ENCODE data around the gene TUT4.

TUT4 gene

GRCh38 chr1:52469108-52469507 is 83.8 kb downstream of the TUT4 start:
- H3K27ac ChIP-seq = no peak overlapping the region
- TF ChIP-seq, protein P1, sequence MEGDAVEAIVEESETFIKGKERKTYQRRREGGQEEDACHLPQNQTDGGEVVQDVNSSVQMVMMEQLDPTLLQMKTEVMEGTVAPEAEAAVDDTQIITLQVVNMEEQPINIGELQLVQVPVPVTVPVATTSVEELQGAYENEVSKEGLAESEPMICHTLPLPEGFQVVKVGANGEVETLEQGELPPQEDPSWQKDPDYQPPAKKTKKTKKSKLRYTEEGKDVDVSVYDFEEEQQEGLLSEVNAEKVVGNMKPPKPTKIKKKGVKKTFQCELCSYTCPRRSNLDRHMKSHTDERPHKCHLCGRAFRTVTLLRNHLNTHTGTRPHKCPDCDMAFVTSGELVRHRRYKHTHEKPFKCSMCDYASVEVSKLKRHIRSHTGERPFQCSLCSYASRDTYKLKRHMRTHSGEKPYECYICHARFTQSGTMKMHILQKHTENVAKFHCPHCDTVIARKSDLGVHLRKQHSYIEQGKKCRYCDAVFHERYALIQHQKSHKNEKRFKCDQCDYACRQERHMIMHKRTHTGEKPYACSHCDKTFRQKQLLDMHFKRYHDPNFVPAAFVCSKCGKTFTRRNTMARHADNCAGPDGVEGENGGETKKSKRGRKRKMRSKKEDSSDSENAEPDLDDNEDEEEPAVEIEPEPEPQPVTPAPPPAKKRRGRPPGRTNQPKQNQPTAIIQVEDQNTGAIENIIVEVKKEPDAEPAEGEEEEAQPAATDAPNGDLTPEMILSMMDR (conservative IDR thresholded peaks at IDR 0.05) = no peak

GRCh38 chr1:52463891-52464290 is 89.0 kb downstream of the TUT4 start:
- TF ChIP-seq, protein P1 (conservative IDR thresholded peaks at IDR 0.05) = no peak
- no peak overlapping the region for H3K27ac ChIP-seq

DNA sequence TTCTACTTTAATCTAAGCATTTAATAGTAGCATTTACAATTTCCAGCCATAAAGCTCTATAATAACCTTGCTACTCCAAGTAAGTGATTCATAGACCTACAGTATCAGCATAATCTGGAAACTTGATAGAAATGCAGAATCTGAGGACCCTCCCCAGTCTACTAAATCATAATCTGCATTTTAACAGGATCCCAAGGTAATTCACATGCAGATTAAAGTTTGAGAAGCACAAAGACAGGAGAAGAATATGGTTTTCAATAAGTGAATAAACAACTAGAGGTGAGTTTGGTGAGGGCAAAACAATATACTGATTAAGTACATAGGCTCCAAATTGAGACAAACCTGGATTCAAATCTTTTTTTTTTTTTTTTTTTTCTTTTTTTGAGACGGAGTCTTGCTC is 91.1 kb downstream of the TUT4 start:
- TF ChIP-seq, protein P1 (conservative IDR thresholded peaks at IDR 0.05) = no peak
- no peak overlapping the region for H3K27ac ChIP-seq

DNA sequence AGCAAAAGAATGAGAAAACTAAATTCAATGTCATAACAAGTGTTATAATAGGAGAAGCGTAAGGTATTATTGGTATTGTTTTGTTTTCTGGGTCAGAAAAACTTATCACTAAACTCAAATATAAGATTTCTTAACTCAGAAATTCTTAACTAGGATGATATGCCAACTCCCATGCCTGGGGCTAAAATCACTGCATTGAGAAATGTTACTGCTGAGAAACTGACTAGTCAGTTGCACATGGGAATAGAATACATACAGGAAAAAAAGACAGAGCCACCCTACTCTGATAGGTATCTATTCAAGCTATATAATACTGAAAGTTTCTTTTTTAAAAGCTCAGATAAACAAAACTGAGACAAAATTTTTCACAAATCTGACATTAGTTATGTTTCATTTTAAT is 92.2 kb downstream of the TUT4 start:
- TF ChIP-seq, protein P1 (conservative IDR thresholded peaks at IDR 0.05) = no peak
- no peak overlapping the region for H3K27ac ChIP-seq

DNA sequence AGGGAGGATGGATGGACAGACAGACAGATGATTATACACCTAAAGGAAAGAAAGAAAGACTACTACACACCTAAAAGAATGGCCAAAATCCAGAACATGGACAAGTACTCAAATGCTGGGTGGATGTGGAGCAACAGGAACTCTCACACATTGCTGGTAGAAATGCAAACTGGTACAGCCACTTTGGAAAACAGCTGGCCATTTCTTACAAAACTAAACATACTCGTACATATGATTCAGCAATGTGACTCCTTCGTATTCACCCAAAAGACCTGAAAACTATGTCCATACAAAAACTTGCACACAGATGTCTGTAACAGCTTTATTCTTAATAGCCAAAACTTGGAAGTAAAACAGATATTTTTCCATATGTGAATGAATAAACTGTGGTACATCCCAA is 97.2 kb downstream of the TUT4 start:
- TF ChIP-seq, protein P1 (conservative IDR thresholded peaks at IDR 0.05) = no peak

GRCh38 chr1:52454779-52455178 is 98.1 kb downstream of the TUT4 start:
- H3K27ac ChIP-seq = no peak overlapping the region
- TF ChIP-seq, protein P1 (conservative IDR thresholded peaks at IDR 0.05) = no peak

More for the DNA sequence above, 97.2 kb downstream of the TUT4 start:
- H3K27ac ChIP-seq = no peak overlapping the region

GRCh38 chr1:52454127-52454526 is 98.8 kb downstream of the TUT4 start:
- no peak overlapping the region for H3K27ac ChIP-seq
- TF ChIP-seq, protein P1 (conservative IDR thresholded peaks at IDR 0.05) = no peak

DNA sequence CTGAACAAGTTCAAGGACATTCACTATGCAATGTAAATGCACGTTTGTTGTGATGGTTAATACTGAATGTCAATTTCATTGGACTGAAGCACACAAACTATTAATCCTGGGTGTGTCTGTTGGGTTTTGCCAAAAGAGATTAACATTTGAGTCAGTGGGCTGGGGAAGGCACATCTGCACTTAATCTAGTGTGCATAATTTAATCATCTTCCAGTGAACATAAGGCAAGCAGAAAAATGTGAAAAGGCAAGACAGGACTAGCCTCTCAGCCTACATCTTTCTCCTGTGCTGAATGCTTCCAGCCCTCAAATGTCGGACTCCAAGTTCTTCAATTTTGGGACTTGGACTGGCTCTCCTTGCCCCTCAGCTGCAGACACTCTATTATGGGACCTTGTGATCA is 108.4 kb downstream of the TUT4 start:
- H3K27ac ChIP-seq = no peak overlapping the region
- TF ChIP-seq, protein P1 (conservative IDR thresholded peaks at IDR 0.05) = no peak

All from VCaP (cell line).